ENCODE data around the gene TM9SF1. TPM values are rescaled to one million over a fixed set of nuclear protein-coding genes. Genes with fewer than 3 reads are reported as not detected.

TM9SF1 gene
- polyA plus RNA-seq, 2 of the 4 experiments (the other 2 are of a cell fraction), result 48.0 to 62.2 TPM

GRCh38 chr14:24172261-24172860, 22.9 kb downstream of the TM9SF1 start:
- no peak; a peak in 1 of 6 replicates for ATAC-seq
- Histone ChIP-seq H3K4me3 (no peak overlapping the region), H3K9me3 (no peaks in the 10 kb centered on the region), H3K27ac (no peak overlapping the region), H3K4me1 (no peaks in the 10 kb centered on the region), H3K4me2 (no peak overlapping the region)
- ChIA-PET CTCF (interaction anchor here (1.0 to 3.6 kb wide), 4 partner anchors 8 to 13 kb away, joined by 3 to 14 read pairs (median 8); partner anchors contain the start of gene IRF9), POLR2A (interaction anchor here (1.6 kb wide), 1 partner anchor 11 kb away, joined by 4 read pairs; the partner anchor contains the start of gene IRF9)
- TF ChIP-seq PHF8 (IDR thresholded peaks at IDR 0.05; ENCODE audit: borderline replicate concordance, low read depth) (no peak), EP300 (IDR thresholded peaks at IDR 0.05) (no peak), POLR2A (IDR thresholded peaks at IDR 0.05; ENCODE audit: low read length) (no peak), NPAS2 (CRISPR knock-in tag; IDR thresholded peaks at IDR 0.05; ENCODE audit: borderline replicate concordance) (no peak), REST (IDR thresholded peaks at IDR 0.05) (no peak), JUN (IDR thresholded peaks at IDR 0.05) (no peak), CEBPB (IDR thresholded peaks at IDR 0.05) (no peak), ZFP36 (IDR thresholded peaks at IDR 0.05; ENCODE audit: borderline replicate concordance, partially characterized antibody) (no peak), POLR2AphosphoS2 (conservative IDR thresholded peaks at IDR 0.05; ENCODE audit: low read length) (no peak), MAX (IDR thresholded peaks at IDR 0.05) (no peak), RCOR1 (IDR thresholded peaks at IDR 0.05; ENCODE audit: low read depth, low read length) (no peak)
- 93% methylated on average over 30 of the region's 30 CpGs for WGBS (ENCODE audit: missing lambda C conversion rate)
- FAIRE-seq, result no peak
- DNase-seq (ENCODE audit: low read depth in 1 of 2, low spot score in 1 of 2), result no peak

- POLR2A ChIA-PET, result interaction anchor here (1.2 to 1.6 kb wide), 2 partner anchors 11 to 17 kb away, joined by 4 read pairs; partner anchors contain the start of genes IPO4 and IRF9
- WGBS (ENCODE audit: missing lambda C conversion rate), result 95% methylated on average over 50 of the region's 63 CpGs
- Histone ChIP-seq H3K4me2 (no peak within 1 kb of the TSS), H3K9me3 (no peaks in the 10 kb centered on the region), H3K27ac (no peak within 1 kb of the TSS), H3K4me3 (no peak within 1 kb of the TSS), H3K4me1 (no peaks in the 10 kb centered on the region)
- no peak for FAIRE-seq
- no peak for DNase-seq (ENCODE audit: low read depth in 1 of 2, low spot score in 1 of 2)
- TF ChIP-seq RCOR1 (IDR thresholded peaks at IDR 0.05; ENCODE audit: low read depth, low read length) (no peak), HEYL (CRISPR knock-in tag; IDR thresholded peaks at IDR 0.05) (no peak), HOXA7 (CRISPR knock-in tag; IDR thresholded peaks at IDR 0.05) (no peak), HES2 (IDR thresholded peaks at IDR 0.05) (no peak)
- CTCF ChIA-PET, result interaction anchor here (1.0 to 3.6 kb wide), 5 partner anchors 8 to 14 kb away, joined by 4 to 14 read pairs (median 5); partner anchors contain the start of gene IRF9
- ATAC-seq, result no peak
These were observed 23.6 kb downstream of the TM9SF1 start, which contains the start of gene REC8 for GRCh38 chr14:24171422-24172260. Gene REC8 (plus strand): TSS chr14:24172080. CDS start chr14:24172553, 473 bp downstream.

- 93% methylated on average over 3 of the region's 3 CpGs for WGBS (ENCODE audit: missing lambda C conversion rate)
- no peak for ATAC-seq
- Histone ChIP-seq H3K4me1 (no peaks in the 10 kb centered on the region), H3K4me2 (no peak overlapping the region), H3K9me3 (no peaks in the 10 kb centered on the region), H3K4me3 (no peak overlapping the region), H3K27ac (peak overlapping the region in 1 of 2 experiments; percentile 53; a peak in 1 of 6 replicates)
- ChIA-PET POLR2A (no interaction called here), CTCF (interaction anchor here (0.6 to 0.8 kb wide), 2 partner anchors 13 to 32 kb away, joined by 3 to 6 read pairs; no protein-coding TSS in a partner anchor)
- FAIRE-seq, result no peak
- no peak for DNase-seq (ENCODE audit: low read depth in 1 of 2, low spot score in 1 of 2)
- TF ChIP-seq RAD21 (conservative IDR thresholded peaks at IDR 0.05 in 1 of 2, IDR thresholded peaks at IDR 0.05 in 1 of 2) (no peak), TFCP2L1 (CRISPR knock-in tag; IDR thresholded peaks at IDR 0.05) (no peak), RARB (CRISPR knock-in tag; IDR thresholded peaks at IDR 0.05) (no peak), KDM1A (IDR thresholded peaks at IDR 0.05; ENCODE audit: low read depth) (no peak), MAFK (IDR thresholded peaks at IDR 0.05; ENCODE audit: partially characterized antibody) (no peak), EP300 (IDR thresholded peaks at IDR 0.05) (no peak), EHMT2 (IDR thresholded peaks at IDR 0.05; ENCODE audit: low read depth) (no peak), SMC3 (IDR thresholded peaks at IDR 0.05) (no peak), REST (IDR thresholded peaks at IDR 0.05) (no peak)
These were observed 27.6 kb downstream of the TM9SF1 start for GRCh38 chr14:24167469-24168114.
